Stimulated activated CD4-positive, alpha-beta T cell treated with anti-CD3 and anti-CD28 coated beads, TNF-alpha, amount 100 ng/mL, for 24 hours (primary cell): Measurements from ENCODE around the gene KRTAP5-8.
"Not testable (repeated sequence)": the region's sequence is repeated elsewhere in the genome, so short reads cannot be mapped to it uniquely, and the experiment has no call there.

Source experiments
- DNase-seq, 3 experiments: peaks; one replicate each; pipeline ENCODE4 v3.0.0-alpha.2; 2020; ENCODE audit warnings: low read depth in 3 of 3

The KRTAP5-8 gene, protein sequence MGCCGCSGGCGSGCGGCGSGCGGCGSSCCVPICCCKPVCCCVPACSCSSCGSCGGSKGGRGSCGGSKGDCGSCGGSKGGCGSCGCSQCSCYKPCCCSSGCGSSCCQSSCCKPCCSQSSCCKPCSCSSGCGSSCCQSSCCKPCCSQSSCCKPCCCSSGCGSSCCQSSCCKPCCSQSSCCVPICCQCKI

DNA sequence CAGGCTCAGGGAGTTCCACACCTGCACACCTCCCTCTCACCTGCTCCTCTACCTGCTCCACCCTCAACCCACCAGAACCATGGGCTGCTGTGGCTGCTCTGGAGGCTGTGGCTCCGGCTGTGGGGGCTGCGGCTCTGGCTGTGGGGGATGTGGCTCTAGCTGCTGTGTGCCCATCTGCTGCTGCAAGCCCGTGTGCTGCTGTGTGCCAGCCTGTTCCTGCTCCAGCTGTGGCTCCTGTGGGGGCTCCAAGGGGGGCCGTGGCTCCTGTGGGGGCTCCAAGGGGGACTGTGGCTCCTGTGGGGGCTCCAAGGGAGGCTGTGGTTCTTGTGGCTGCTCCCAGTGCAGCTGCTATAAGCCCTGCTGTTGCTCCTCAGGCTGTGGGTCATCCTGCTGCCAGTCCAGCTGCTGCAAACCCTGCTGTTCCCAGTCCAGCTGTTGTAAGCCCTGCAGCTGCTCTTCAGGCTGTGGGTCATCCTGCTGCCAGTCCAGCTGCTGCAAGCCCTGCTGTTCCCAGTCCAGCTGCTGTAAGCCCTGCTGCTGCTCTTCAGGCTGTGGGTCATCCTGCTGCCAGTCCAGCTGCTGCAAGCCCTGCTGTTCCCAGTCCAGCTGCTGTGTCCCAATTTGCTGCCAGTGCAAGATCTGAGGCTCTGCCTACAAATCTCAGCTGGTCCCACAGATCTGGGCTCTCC lies at the start of gene KRTAP5-8:
Gene KRTAP5-8 (plus strand): TSS at position 49 of the 689 bp plus-strand sequence. CDS start 31 bp downstream, at position 80.
- not testable (repeated sequence) for DNase-seq

DNA sequence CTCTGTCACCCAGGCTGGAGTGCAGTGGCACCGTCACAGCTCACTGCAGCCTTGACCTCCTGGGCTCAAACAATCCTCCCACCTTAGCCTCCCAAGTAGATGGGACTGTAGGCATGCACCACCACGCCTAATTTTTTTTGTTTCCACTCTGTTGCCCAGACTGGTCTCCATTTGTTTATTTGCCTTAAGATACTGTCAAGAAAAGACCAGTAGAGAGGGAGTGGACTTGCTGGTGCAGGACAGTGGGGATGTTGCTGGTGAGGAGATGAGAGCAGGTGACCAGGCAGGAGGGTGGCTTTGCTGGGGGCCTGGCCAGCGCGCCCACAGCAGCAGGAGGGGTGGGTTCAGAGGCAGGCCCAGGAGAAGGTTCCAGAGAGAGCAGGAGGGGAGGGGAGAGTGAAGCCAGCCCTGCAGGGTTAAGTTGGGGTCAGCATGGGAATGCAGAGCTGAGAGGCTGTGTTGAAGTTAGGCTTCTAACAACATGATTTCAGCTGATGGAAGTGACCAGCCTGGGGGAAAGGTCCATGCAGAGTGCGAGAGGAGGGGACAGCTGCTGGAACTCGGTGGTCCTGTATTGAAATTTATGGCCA lies 49.0 kb upstream of the KRTAP5-8 start:
- DNase-seq, result no peak

GRCh38 chr11:71489311-71490043 lies 48.3 kb upstream of the KRTAP5-8 start:
- peak; percentile 25 to 71 (median 45) for DNase-seq

DNA sequence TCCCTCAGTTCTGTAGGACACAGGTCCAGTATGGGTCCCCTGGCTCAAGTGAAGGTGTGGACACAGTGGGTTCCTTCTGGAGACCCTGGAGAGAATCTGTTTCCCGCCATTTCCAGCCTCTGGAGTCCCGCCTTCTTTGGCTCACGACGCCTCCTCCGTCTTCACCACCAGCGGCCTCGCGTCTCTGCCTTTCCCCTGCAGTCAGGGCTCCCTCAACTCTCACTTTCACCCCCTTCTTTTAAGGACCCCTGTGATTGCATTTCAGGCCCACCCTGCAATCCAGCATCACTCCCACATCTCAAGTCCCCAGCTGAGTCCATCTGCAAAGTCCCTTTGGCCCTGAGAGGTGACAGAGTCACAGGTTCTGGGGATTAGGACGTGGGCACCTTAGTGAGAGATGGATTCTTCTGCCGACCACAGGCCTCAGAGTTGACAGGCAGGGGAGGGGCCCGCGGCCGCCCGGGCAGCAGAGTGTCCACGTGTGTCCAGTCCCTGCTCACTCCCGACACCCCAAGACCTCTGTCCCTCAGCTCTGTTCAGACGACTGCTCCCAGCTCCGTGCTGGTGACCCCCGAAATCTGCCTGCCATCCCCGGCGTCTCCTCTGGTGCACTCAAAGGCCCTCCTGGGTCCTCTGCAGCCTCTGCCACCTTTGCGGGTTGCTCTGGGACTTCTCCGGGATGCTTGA lies 47.6 kb upstream of the KRTAP5-8 start:
- no peak for DNase-seq

DNA sequence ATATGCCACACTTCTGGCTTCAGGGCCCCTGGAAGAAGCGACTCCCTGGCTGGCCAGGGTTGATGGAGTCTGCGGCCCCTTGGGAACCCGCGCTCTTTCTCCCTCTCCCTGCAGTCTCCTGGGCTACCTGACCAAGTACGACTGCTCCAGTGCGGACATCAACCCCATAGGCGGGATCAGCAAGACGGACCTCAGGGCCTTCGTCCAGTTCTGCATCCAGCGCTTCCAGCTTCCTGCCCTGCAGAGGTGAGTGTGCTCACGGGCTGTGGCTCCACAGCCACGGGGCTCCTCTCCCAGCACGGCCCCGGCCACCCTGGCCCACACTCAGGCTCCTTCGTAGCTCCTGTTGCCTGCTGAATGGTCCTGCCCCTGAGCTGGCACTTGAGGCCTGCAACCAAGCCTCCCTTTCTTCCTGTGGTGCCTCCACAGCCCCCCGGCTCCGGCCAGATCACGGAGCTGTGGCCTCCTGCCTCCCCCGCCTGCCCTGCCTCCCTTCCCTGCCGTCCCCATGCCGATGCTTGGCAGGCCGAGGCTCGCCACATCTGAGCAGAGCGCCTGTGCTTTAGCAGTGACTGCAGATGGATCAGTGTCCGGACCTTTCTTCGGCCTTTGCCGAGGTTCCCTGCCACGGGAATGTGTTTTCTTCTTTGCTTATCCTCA lies 47.0 kb upstream of the KRTAP5-8 start:
- no peak for DNase-seq

GRCh38 chr11:71491531-71491930 lies 46.3 kb upstream of the KRTAP5-8 start:
- DNase-seq, result no peak

DNA sequence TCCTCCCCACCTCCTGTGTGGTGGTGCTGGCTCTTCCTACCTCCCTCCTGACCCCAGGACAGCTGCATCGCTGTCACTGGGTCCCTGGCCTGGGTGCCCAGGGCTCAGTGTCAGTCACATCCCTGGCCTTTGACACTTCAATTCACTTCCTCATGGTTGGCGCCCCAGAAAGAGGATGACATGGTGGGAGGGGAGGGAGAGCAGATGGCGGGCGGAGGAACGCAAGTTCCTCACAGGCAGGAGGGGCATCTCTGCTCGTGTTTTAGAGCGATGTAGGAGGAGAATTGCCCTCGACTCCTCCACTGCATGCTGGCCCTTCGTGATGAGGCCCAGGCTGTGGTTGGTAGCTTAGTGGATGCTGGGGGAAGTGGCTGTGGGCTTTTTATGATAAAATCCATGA lies 45.9 kb upstream of the KRTAP5-8 start:
- DNase-seq, result no peak

DNA sequence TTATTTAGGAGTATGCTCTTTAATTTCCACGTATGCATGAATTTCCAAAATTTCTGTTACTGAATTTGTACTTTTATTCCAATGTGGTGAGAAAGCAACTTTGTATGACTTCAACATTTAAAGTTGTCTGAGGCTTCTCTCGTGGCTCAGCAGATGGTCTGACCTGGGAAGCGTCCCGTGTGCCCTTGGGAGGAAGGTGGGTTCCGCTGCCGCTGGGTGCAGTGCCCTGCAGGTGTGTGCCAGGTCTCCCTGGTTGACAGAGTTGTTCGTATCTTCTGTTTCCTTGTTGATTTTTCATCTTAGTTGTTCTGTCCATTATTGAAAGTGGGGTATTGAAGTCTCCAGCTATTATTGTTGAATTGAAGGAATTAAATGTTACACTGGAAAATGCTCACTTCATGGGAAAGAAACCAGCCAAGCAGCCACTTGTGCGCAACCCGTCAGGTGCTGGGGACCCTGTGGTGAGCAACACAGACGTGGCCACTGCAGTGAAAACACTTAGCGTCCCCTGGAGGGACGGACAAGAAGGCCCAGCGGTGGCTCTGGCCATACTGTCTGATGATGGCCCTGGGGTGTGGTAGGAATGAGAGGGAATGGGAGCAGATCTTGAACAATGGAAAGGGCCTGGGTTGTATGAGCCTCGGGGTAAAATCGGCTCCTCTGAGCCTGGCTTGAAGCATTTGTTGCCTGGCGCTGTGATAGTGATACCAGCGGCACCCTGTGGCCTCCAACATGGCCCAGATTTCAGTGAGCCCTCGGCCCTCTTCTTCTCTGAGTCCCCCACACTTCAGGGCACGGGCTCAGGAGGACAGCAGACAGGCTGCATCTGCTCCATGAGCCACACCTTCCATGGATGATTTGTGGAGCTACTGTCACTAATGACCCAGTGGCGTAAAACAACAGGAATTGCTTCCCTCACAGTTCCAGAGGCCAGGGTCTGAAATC lies 42.3 kb upstream of the KRTAP5-8 start:
- DNase-seq, result no peak

- DNase-seq, result no peak
These were observed 41.4 kb upstream of the KRTAP5-8 start for GRCh38 chr11:71496421-71496820.

DNA sequence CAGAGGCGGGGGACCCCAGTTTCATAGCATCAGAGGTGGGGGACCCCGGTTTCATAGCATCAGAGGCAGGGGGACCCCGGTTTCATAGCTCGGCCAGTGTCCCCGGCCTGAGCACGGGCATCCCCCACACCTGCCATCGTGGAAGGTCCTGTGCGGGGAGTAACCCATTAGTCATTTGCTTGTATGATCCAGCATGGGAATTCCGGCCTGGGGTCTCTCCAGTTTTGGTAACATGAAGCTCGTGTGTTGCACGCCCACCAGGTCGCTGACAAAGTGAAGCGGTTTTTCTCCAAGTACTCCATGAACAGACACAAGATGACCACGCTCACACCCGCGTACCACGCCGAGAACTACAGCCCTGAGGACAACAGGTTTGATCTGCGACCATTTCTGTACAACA lies 39.7 kb upstream of the KRTAP5-8 start:
- no peak for DNase-seq

DNA sequence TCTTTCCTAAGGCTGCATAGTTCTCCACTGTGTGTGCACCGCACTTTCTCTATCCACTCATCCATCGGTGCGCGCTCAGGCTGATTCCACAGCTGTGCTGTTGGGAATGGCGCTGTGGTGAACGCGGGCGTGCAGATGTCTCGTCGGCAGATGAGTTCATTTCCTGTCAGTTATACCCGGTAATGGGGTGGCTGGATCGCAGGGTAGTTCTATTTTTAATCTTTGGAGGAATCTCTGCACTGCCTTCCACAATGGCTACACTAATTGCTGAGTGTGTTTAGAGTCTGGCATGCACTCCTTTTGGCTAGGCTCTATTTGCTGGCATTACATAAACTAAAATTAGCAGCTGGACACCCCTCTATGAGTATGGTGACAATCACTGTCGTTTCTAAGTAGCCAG lies 38.7 kb upstream of the KRTAP5-8 start:
- no peak for DNase-seq

- DNase-seq, result no peak
These were observed 38.3 kb upstream of the KRTAP5-8 start for GRCh38 chr11:71499546-71499945.

DNA sequence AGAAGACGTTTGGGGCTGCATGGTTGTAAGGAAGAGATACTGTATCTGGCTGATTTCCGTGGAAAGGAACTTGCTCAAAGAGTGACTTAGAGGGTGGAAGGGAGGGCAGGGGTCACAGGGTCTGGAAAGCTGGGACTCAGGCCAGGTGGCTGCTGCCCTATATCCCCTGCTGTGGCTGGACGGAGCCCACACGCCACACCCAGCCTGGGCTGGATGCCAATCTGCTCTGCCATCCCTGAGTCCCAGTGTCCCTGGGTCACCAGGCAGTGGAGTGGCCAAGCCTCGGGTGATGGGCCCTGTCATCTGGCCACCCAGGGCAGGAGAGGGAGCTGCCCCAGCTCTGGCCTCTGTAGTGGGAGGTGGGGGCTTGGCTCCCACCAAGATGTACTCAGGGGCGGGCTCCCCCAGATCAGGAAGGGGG lies 37.2 kb upstream of the KRTAP5-8 start:
- no peak for DNase-seq

- no peak for DNase-seq
These were observed 36.5 kb upstream of the KRTAP5-8 start for GRCh38 chr11:71501071-71501985.

DNA sequence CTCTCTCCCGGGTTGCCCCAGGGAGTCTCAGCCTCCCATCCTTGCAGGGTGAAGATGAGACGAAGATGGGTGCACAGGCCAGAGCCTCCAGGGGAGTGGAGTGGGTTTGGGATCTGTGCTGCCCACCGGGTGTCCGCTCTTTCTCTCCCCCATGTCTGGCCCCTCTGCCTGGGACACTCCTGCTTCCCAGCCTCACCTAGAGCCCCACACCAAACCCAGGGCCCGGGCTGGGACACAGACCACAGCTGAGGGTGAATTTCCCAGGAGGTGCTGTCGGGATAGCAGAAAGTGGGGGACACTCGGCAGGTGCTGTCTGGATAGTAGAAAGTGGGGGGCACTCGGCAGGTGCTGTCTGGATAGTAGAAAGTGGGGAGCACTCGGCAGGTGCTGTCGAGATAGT lies 35.8 kb upstream of the KRTAP5-8 start:
- no peak for DNase-seq

GRCh38 chr11:71502871-71503435 lies 34.9 kb upstream of the KRTAP5-8 start:
- DNase-seq, result no peak

- no peak for DNase-seq
These were observed 33.3 kb upstream of the KRTAP5-8 start for GRCh38 chr11:71504531-71504930.

- no peak for DNase-seq
These were observed 32.8 kb upstream of the KRTAP5-8 start for GRCh38 chr11:71505001-71505400.

DNA sequence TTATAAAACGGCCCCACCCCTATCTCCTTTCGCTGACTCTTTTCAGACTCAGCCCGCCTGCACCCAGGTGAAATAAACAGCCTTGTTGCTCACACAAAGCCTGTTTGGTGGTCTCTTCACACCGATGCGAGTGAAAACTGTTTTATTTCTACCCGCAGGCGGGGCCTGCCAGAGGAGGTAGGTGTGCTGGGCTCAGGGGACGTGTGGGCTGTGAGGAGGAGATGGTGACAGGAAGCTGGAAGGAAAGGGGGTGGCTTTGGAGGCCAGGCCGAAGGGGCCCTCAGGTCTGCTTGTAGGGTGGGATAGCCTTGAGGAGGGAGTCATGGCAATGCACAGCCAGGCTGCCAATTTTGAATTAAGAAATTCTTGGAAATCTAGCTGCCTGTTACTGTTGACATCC lies 32.0 kb upstream of the KRTAP5-8 start:
- DNase-seq, result no peak
